ENCODE data around the gene ZMYND15. TPM values are rescaled to one million over a fixed set of nuclear protein-coding genes. Genes with fewer than 3 reads are reported as not detected.
A peak's percentile ranks its signal among the peaks of the same experiment; 100 is the strongest.

ZMYND15 gene
- total and polyA plus RNA-seq, 2 of the 13 experiments (the other 11 are each of a cell fraction or from before 2014, with no cell fraction given): 0.24 to 2.7 TPM

DNA sequence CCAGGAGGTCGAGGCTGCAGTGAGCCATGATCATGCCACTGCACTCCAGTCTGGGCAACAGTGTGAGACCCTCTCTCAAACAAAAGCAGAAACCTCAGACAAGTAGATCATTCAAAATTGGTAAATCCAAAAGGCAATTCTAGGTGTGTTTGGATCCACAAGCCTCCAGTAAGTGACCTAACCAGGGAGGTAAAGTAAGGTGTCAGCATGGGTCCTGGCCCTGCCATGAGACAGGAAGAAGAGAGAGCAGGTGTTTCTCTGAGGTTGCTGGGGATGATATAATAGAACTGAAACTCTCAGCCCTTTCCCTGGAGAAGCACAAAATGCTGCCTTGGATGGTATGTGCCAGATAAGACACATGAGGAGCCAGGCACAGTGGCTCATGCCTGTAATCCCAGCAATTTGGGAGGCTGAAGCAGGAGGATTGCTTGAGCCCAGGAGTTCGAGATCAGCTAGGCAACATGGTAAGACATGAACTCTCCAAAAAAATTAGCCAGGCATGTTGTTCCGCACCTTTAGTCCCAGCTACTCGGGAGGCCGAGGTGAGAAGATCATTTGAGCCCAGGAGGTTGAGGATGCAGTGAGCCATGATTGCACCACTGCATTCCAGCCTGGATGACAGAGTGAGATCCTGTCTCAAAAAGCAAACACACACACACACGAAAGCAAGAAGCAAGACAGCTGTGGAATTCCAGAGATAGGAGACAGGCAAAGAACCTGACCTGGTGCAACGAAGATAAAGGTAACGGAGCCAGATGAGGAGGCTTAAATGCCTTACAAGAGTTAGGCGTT is 38.5 kb downstream of the ZMYND15 start (continued):
- TF ChIP-seq ZC3H13 (CRISPR knock-in tag; IDR thresholded peaks at IDR 0.05) (peak; percentile 70; the same call in 1 of the 2 replicates), ZNF737 (CRISPR knock-in tag; IDR thresholded peaks at IDR 0.05; ENCODE audit: borderline replicate concordance) (no peak), TAF15 (IDR thresholded peaks at IDR 0.05; ENCODE audit: low read depth, low read length, poor library complexity, severe bottlenecking) (no peak), KLF16 (CRISPR knock-in tag; IDR thresholded peaks at IDR 0.05) (peak in 1 of 2 experiments; percentile 90; a peak in 2 of 4 replicates), ZSCAN22 (CRISPR knock-in tag; IDR thresholded peaks at IDR 0.05) (no peak), ZNF720 (CRISPR knock-in tag; IDR thresholded peaks at IDR 0.05) (no peak), ZSCAN30 (CRISPR knock-in tag; IDR thresholded peaks at IDR 0.05) (no peak), HIVEP1 (CRISPR knock-in tag; IDR thresholded peaks at IDR 0.05) (no peak), JUND (CRISPR knock-in tag; IDR thresholded peaks at IDR 0.05) (no peak; the same call in none of the 2 replicates), PHF8 (CRISPR knock-in tag; IDR thresholded peaks at IDR 0.05) (peak; percentile 62), ZNF484 (CRISPR knock-in tag; IDR thresholded peaks at IDR 0.05; ENCODE audit: borderline replicate concordance, low read depth) (no peak), SOX6 (IDR thresholded peaks at IDR 0.05) (no peak), SOX6 (CRISPR knock-in tag; IDR thresholded peaks at IDR 0.05) (peak; percentile 66), ZIK1 (CRISPR knock-in tag; IDR thresholded peaks at IDR 0.05; ENCODE audit: borderline replicate concordance, low read depth) (no peak), ZNF24 (IDR thresholded peaks at IDR 0.05) (no peak), SP1 (IDR thresholded peaks at IDR 0.05) (no peak), SP1 (CRISPR knock-in tag; IDR thresholded peaks at IDR 0.05) (peak; percentile 43; the same call in 1 of the 2 replicates), NR3C1 (CRISPR knock-in tag; IDR thresholded peaks at IDR 0.05) (no peak), NFKBIZ (CRISPR knock-in tag; IDR thresholded peaks at IDR 0.05) (no peak), PHF21A (CRISPR knock-in tag; IDR thresholded peaks at IDR 0.05) (no peak; the same call in 1 of the 2 replicates), FOXA1 (IDR thresholded peaks at IDR 0.05) (no peak), FOXA1 (CRISPR knock-in tag; IDR thresholded peaks at IDR 0.05) (peak; percentile 91)
- TF ChIP-seq, protein P1, sequence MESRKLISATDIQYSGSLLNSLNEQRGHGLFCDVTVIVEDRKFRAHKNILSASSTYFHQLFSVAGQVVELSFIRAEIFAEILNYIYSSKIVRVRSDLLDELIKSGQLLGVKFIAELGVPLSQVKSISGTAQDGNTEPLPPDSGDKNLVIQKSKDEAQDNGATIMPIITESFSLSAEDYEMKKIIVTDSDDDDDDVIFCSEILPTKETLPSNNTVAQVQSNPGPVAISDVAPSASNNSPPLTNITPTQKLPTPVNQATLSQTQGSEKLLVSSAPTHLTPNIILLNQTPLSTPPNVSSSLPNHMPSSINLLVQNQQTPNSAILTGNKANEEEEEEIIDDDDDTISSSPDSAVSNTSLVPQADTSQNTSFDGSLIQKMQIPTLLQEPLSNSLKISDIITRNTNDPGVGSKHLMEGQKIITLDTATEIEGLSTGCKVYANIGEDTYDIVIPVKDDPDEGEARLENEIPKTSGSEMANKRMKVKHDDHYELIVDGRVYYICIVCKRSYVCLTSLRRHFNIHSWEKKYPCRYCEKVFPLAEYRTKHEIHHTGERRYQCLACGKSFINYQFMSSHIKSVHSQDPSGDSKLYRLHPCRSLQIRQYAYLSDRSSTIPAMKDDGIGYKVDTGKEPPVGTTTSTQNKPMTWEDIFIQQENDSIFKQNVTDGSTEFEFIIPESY (CRISPR knock-in tag; IDR thresholded peaks at IDR 0.05): peak; percentile 68; the same call in 1 of the 2 replicates
- TF ChIP-seq, protein P2, sequence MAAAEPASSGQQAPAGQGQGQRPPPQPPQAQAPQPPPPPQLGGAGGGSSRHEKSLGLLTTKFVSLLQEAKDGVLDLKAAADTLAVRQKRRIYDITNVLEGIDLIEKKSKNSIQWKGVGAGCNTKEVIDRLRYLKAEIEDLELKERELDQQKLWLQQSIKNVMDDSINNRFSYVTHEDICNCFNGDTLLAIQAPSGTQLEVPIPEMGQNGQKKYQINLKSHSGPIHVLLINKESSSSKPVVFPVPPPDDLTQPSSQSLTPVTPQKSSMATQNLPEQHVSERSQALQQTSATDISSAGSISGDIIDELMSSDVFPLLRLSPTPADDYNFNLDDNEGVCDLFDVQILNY (CRISPR knock-in tag; conservative IDR thresholded peaks at IDR 0.05): no peak
- TF ChIP-seq, protein P3, sequence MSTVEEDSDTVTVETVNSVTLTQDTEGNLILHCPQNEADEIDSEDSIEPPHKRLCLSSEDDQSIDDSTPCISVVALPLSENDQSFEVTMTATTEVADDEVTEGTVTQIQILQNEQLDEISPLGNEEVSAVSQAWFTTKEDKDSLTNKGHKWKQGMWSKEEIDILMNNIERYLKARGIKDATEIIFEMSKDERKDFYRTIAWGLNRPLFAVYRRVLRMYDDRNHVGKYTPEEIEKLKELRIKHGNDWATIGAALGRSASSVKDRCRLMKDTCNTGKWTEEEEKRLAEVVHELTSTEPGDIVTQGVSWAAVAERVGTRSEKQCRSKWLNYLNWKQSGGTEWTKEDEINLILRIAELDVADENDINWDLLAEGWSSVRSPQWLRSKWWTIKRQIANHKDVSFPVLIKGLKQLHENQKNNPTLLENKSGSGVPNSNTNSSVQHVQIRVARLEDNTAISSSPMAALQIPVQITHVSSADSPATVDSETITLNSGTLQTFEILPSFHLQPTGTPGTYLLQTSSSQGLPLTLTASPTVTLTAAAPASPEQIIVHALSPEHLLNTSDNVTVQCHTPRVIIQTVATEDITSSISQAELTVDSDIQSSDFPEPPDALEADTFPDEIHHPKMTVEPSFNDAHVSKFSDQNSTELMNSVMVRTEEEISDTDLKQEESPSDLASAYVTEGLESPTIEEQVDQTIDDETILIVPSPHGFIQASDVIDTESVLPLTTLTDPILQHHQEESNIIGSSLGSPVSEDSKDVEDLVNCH (CRISPR knock-in tag; IDR thresholded peaks at IDR 0.05): no peak
- TF ChIP-seq, protein P4, sequence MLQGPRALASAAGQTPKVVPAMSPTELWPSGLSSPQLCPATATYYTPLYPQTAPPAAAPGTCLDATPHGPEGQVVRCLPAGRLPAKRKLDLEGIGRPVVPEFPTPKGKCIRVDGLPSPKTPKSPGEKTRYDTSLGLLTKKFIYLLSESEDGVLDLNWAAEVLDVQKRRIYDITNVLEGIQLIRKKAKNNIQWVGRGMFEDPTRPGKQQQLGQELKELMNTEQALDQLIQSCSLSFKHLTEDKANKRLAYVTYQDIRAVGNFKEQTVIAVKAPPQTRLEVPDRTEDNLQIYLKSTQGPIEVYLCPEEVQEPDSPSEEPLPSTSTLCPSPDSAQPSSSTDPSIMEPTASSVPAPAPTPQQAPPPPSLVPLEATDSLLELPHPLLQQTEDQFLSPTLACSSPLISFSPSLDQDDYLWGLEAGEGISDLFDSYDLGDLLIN (CRISPR knock-in tag; IDR thresholded peaks at IDR 0.05; ENCODE audit: borderline replicate concordance): no peak
